Measurements from ENCODE around the gene GJA4. TPM values are rescaled to one million over a fixed set of nuclear protein-coding genes. Genes with fewer than 3 reads are reported as not detected.

GJA4 gene
- total RNA-seq, 1 experiment from 2014 or later, result not detected

- no TSS peak for BruUV-seq (replicated peaks)
- Histone ChIP-seq H3K79me2 (ENCODE audit: low read length) (no peaks in the 10 kb centered on the region), H3K4me1 (ENCODE audit: insufficient read depth, low read length) (no peaks in the 10 kb centered on the region), H3K27ac (ENCODE audit: low read length) (no peak overlapping the region), H4K20me1 (ENCODE audit: low read length) (no peaks in the 10 kb centered on the region), H3K9ac (ENCODE audit: low read length) (no peak overlapping the region), H3K9me2 (replicated peaks; ENCODE audit: low read length) (no peaks in the 10 kb centered on the region), H3K4me3 (ENCODE audit: low read length) (no peak overlapping the region), H3K36me3 (ENCODE audit: low read depth, low read length) (no peaks in the 10 kb centered on the region), H3K27me3 (ENCODE audit: low read length) (no peaks in the 10 kb centered on the region), H3K4me2 (ENCODE audit: low read length) (no peak overlapping the region), H3F3A (ENCODE audit: low read length, unreplicated experiment) (no peaks in the 10 kb centered on the region), H3K9me3 (ENCODE audit: low read length) (no peaks in the 10 kb centered on the region), H2AFZ (ENCODE audit: low read length) (no peak overlapping the region)
- DNase-seq, result no peak
- ChIA-PET POLR2A (ENCODE audit: unreplicated experiment) (no interaction called here), CTCF (no interaction called here)
- ATAC-seq, result no peak
- intact Hi-C loops (cut with micrococcal nuclease), result no loop called here
- no peak for TF ChIP-seq EZH2 (IDR thresholded peaks at IDR 0.05; ENCODE audit: low read length, unreplicated experiment)
These were observed 39.0 kb downstream of the GJA4 start for GRCh38 chr1:34831721-34832246.

- BruUV-seq (replicated peaks), result no TSS peak
These were observed 40.9 kb downstream of the GJA4 start for GRCh38 chr1:34833711-34834110.

GRCh38 chr1:34839526-34840305, 46.9 kb downstream of the GJA4 start:
- no peaks in the 10 kb centered on the region for H3K79me2 ChIP-seq (ENCODE audit: low read length)
- no peaks in the 10 kb centered on the region for H3F3A ChIP-seq (ENCODE audit: low read length, unreplicated experiment)
- no peaks in the 10 kb centered on the region for H3K9me2 ChIP-seq (replicated peaks; ENCODE audit: low read length)
- H3K27ac ChIP-seq (ENCODE audit: low read length), result no peak overlapping the region
- BruUV-seq (replicated peaks), result no TSS peak
- no peaks in the 10 kb centered on the region for H3K9me3 ChIP-seq (ENCODE audit: low read length)
- H2AFZ ChIP-seq (ENCODE audit: low read length), result no peak overlapping the region
- no peaks in the 10 kb centered on the region for H4K20me1 ChIP-seq (ENCODE audit: low read length)
- intact Hi-C loops (cut with micrococcal nuclease), result no loop called here
- H3K36me3 ChIP-seq (ENCODE audit: low read depth, low read length), result no peaks in the 10 kb centered on the region
- H3K27me3 ChIP-seq (ENCODE audit: low read length), result no peaks in the 10 kb centered on the region
- no peak for TF ChIP-seq EZH2phosphoT487 (IDR thresholded peaks at IDR 0.05; ENCODE audit: borderline replicate concordance, low read length)
- no peak for TF ChIP-seq EZH2 (IDR thresholded peaks at IDR 0.05; ENCODE audit: low read length, unreplicated experiment)
- no peak for TF ChIP-seq CTCF (conservative IDR thresholded peaks at IDR 0.05; ENCODE audit: low read depth, low read length)
- ATAC-seq, result no peak
- no peak overlapping the region for H3K9ac ChIP-seq (ENCODE audit: low read length)
- CTCF ChIA-PET, result no interaction called here
- no peak overlapping the region for H3K4me2 ChIP-seq (ENCODE audit: low read length)
- no peak overlapping the region for H3K4me3 ChIP-seq (ENCODE audit: low read length)
- DNase-seq, result no peak
- POLR2A ChIA-PET (ENCODE audit: unreplicated experiment), result no interaction called here
- peaks cover 11% of the 10 kb centered on the region; the same call in 1 of the 2 replicates for H3K4me1 ChIP-seq (ENCODE audit: insufficient read depth, low read length)

More at GRCh38 chr1:34833711-34834110, 40.9 kb downstream of the GJA4 start:
- Histone ChIP-seq H3K4me2 (ENCODE audit: low read length) (no peak overlapping the region), H3K9me3 (ENCODE audit: low read length) (no peaks in the 10 kb centered on the region), H4K20me1 (ENCODE audit: low read length) (no peaks in the 10 kb centered on the region), H3K79me2 (ENCODE audit: low read length) (no peaks in the 10 kb centered on the region), H3K27ac (ENCODE audit: low read length) (no peak overlapping the region), H3K9me2 (replicated peaks; ENCODE audit: low read length) (no peaks in the 10 kb centered on the region), H3K36me3 (ENCODE audit: low read depth, low read length) (no peaks in the 10 kb centered on the region), H3K4me3 (ENCODE audit: low read length) (no peak overlapping the region), H3K27me3 (ENCODE audit: low read length) (no peaks in the 10 kb centered on the region), H3K9ac (ENCODE audit: low read length) (no peak overlapping the region), H3F3A (ENCODE audit: low read length, unreplicated experiment) (no peaks in the 10 kb centered on the region), H2AFZ (ENCODE audit: low read length) (no peak overlapping the region), H3K4me1 (ENCODE audit: insufficient read depth, low read length) (no peaks in the 10 kb centered on the region)
- ChIA-PET POLR2A (ENCODE audit: unreplicated experiment) (no interaction called here), CTCF (no interaction called here)
- TF ChIP-seq CTCF (conservative IDR thresholded peaks at IDR 0.05; ENCODE audit: low read depth, low read length), result no peak
- TF ChIP-seq EZH2phosphoT487 (IDR thresholded peaks at IDR 0.05; ENCODE audit: borderline replicate concordance, low read length), result no peak
- no peak for TF ChIP-seq EZH2 (IDR thresholded peaks at IDR 0.05; ENCODE audit: low read length, unreplicated experiment)
- intact Hi-C loops (cut with micrococcal nuclease), result no loop called here
- ATAC-seq (no peak), DNase-seq (no peak)
